Renal cortex interstitium (tissue), 11 donors: Measurements from ENCODE around the gene CNTD1. TPM values are rescaled to one million over a fixed set of nuclear protein-coding genes. Genes with fewer than 3 reads are reported as not detected.
"Not testable (repeated sequence)": the region's sequence is repeated elsewhere in the genome, so short reads cannot be mapped to it uniquely, and the experiment has no call there.

Experiments
- DNase-seq, 11 donors: peaks; one replicate each; pipeline ENCODE4 v3.0.0-alpha.2; 2013; ENCODE audit warnings: low read depth in 9 of 11, low spot score in 4 of 11; ENCODE audit errors: extremely low read depth in 1 of 11
- polyA plus RNA-seq, 3 donors: library from polyadenylated mRNA; unstranded; fragments of 120-200 nt; gene quantifications; one replicate each; pipeline ENCODE4 v1.2.1, GENCODE V29; 2013; ENCODE audit not compliant: insufficient read length in 3 of 3

CNTD1 gene
- polyA plus RNA-seq, 3 donors = 1.4 to 3.4 (median 2.2) TPM

DNA sequence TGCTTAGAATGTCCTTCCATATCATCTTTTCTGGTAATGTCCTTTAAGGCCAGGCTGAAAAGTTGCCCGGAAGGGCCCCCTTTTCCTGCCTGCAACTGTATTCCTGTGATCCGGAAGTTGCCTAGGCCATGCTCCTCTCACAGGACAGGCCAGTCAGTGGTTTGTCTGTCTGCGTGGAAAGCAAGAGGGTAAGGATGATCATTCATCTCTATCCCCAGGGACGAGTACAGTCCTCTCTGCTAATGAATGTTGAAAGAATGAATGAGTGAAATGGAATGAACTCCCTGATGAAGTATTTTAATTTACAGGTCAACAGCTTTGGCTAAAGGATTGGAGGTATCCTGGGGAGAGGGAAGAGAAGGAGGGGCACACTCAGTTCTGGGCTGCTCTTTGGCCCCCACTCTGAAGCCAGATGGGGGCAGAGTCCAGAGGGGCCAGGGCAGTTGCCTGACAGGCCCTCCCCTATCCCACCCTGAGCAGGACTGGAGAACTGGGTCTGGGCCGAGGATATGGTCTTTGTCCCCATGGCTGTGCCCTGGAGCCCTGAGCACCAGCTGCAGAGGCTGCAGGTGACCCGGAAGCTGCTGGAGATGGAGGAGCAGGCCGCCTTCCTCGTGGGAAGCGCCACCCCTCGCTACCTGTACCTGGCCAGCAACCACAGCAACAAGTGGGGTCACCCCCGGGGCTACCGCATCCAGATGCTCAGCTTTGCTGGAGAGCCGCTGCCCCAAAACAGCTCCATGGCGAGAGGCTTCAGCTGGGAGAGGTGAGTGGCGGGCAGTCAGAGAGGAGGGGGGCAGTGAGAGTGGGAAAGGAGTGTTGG lies 55.5 kb downstream of the CNTD1 start:
- no peak for DNase-seq

DNA sequence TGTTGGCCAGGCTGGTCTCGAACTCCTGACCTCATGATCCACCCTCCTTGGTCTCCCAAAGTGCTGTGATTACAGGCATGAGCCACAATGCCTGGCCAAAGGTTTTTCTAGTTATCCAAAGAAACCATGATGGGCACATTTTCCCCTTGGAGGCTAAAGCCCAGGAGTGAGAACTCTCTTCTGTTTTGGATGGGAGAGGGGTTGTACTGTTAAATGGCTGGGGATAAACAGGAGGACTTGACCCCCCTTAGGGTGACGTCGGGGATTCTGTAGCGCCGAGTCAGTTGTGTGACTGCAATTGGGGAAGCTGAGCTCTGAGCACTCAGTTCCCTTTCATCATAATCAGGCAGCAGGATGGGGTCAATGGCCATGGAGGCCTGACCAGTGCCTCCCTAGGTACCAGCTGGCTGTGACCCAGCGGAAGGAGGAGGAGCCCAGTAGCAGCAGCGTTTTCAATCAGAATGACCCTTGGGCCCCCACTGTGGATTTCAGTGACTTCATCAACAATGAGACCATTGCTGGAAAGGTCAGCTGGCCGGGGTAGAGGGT lies 56.5 kb downstream of the CNTD1 start:
- DNase-seq = no peak

DNA sequence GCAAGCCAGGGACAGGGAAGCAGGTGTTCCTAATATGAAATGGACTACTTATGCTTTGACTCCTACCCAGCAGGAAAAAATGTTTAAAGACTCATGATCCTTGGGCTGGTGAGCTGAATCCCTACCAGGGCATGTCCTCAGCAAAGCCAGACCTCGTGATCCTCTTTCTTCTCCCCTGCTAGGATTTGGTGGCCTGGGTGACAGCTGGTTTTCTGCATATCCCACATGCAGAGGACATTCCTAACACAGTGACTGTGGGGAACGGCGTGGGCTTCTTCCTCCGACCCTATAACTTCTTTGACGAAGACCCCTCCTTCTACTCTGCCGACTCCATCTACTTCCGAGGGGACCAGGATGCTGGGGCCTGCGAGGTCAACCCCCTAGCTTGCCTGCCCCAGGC lies 57.4 kb downstream of the CNTD1 start:
- not testable (repeated sequence) for DNase-seq

DNA sequence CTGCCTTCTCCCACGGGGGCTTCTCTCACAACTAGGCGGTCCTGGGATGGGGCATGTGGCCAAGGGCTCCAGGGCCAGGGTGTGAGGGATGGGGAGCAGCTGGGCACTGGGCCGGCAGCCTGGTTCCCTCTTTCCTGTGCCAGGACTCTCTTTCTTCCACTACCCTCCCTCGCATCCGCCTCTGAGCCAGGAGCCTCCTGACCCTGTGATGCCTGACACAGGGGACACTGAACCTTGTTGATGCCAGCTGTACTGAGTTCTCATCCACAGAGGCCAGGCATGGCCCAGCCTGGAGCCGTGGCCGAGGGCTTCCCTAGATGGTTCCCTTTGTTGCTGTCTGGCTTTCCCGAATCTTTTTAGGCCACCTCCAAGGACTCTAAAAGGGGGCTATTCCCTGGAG lies 57.9 kb downstream of the CNTD1 start:
- DNase-seq = not testable (repeated sequence)

DNA sequence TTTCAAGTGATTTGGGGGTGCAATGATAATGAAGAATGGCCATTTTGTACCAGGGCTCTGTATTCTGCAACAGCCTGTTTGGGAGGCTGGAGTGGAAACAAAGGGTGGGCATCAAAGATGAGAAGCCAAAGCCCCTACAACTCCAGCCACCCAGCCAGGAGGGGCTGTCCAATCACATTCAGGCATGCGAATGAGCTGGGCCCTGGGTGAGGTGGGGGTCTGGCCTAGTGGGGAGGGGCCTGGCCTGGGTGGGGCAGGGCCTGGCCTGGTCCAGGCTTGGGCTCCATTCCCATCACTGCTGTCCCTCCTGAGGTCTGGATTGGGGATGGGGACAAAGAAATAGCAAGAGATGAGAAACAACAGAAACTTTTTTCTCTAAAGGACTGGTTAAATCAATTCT lies 58.7 kb downstream of the CNTD1 start:
- DNase-seq = no peak

Other genes starting within 250 kb of the CNTD1 start
- gene HSD17B1, start 245.9 kb upstream of the CNTD1 start, polyA plus RNA-seq = 1 to 10 TPM; 3.4 to 5.9 (median 5.0) TPM
- 10 to 100 TPM; 59.8 to 66.8 (median 61.4) TPM for gene COASY, start 236.7 kb upstream of the CNTD1 start, polyA plus RNA-seq
- gene MLX, start 231.8 kb upstream of the CNTD1 start, polyA plus RNA-seq = 10 to 100 TPM; 33.2 to 36.1 (median 35.5) TPM
- gene PSMC3IP, start 221.1 kb upstream of the CNTD1 start, polyA plus RNA-seq = 10 to 100 TPM; 16.0 to 22.9 (median 18.4) TPM
- 10 to 100 TPM; 44.7 to 65.3 (median 46.9) TPM for gene RETREG3, start 189.5 kb upstream of the CNTD1 start, polyA plus RNA-seq
- 10 to 100 TPM; 49.6 to 66.9 (median 54.7) TPM for gene TUBG1, start 189.2 kb upstream of the CNTD1 start, polyA plus RNA-seq
- 10 to 100 TPM; 24.7 to 41.1 (median 25.7) TPM for gene TUBG2, start 139.6 kb upstream of the CNTD1 start, polyA plus RNA-seq
- gene PLEKHH3, start 121.9 kb upstream of the CNTD1 start, polyA plus RNA-seq = 10 to 100 TPM; 14.4 to 18.9 (median 18.6) TPM
- 1 to 10 TPM; 1.6 to 2.4 (median 1.7) TPM for gene CCR10, start 117.0 kb upstream of the CNTD1 start, polyA plus RNA-seq
- 1 to 10 TPM; 6.7 to 8.9 (median 8.7) TPM for gene CNTNAP1, start 116.3 kb upstream of the CNTD1 start, polyA plus RNA-seq
- gene EZH1, start 53.8 kb upstream of the CNTD1 start, polyA plus RNA-seq = 10 to 100 TPM; 37.9 to 65.1 (median 41.3) TPM
- gene RAMP2, start 37.6 kb upstream of the CNTD1 start, polyA plus RNA-seq = 100 to 1,000 TPM in 1 of 3 donors, 10 to 100 TPM in 2; 80.9 to 101 (median 84.6) TPM
- 10 to 100 TPM; 80.6 to 93.2 (median 86.2) TPM for gene VPS25, start 25.4 kb upstream of the CNTD1 start, polyA plus RNA-seq
- 10 to 100 TPM in 1 of 3 donors, 1 to 10 TPM in 2; 7.1 to 16.8 (median 7.8) TPM for gene WNK4, start 18.3 kb upstream of the CNTD1 start, polyA plus RNA-seq
- 100 to 1,000 TPM; 150 to 167 (median 159) TPM for gene COA3, start 157 bp upstream of the CNTD1 start, polyA plus RNA-seq
- gene BECN1, start 25.4 kb downstream of the CNTD1 start, polyA plus RNA-seq = 10 to 100 TPM; 70.2 to 76.5 (median 74.2) TPM
- gene PSME3, start 34.5 kb downstream of the CNTD1 start, polyA plus RNA-seq = 100 to 1,000 TPM in 2 of 3 donors, 10 to 100 TPM in 1; 96.0 to 115 (median 110) TPM
- 1 to 10 TPM in 2 of 3 donors, under 1 TPM in 1; 0.92 to 1.5 (median 1.1) TPM for gene AOC2, start 45.7 kb downstream of the CNTD1 start, polyA plus RNA-seq
- gene AOC3, start 52.3 kb downstream of the CNTD1 start, polyA plus RNA-seq = 1 to 10 TPM; 4.8 to 6.3 (median 5.3) TPM
- gene G6PC1, start 101.9 kb downstream of the CNTD1 start, polyA plus RNA-seq = 1 to 10 TPM; 6.2 to 9.6 (median 9.5) TPM
- 10 to 100 TPM; 57.3 to 76.0 (median 60.5) TPM for gene AARSD1, start 165.6 kb downstream of the CNTD1 start, polyA plus RNA-seq
- gene PTGES3L, start 181.2 kb downstream of the CNTD1 start, polyA plus RNA-seq = 1 to 10 TPM; 1.8 to 3.2 (median 3.2) TPM
- gene RUNDC1, start 181.7 kb downstream of the CNTD1 start, polyA plus RNA-seq = 10 to 100 TPM; 16.8 to 18.1 (median 17.1) TPM
- 1,000 to 10,000 TPM; 1,334 to 1,508 (median 1,422) TPM for gene RPL27, start 199.6 kb downstream of the CNTD1 start, polyA plus RNA-seq
- gene IFI35, start 207.9 kb downstream of the CNTD1 start, polyA plus RNA-seq = 10 to 100 TPM in 2 of 3 donors, 1 to 10 TPM in 1; 9.3 to 12.9 (median 11.0) TPM
- gene VAT1, start 223.5 kb downstream of the CNTD1 start, polyA plus RNA-seq = 100 to 1,000 TPM; 113 to 134 (median 129) TPM
- 1 to 10 TPM; 3.6 to 4.0 (median 3.9) TPM for gene RND2, start 226.4 kb downstream of the CNTD1 start, polyA plus RNA-seq